Activated gamma-delta T cell treated with anti-CD3 and anti-CD28 coated beads, Interleukin-2, amount 50 U/mL, for 16 hours (primary cell): ENCODE results near the gene PTH2R.
"Not testable (repeated sequence)": the region's sequence is repeated elsewhere in the genome, so short reads cannot be mapped to it uniquely, and the experiment has no call there.

Source experiments
- DNase-seq: peaks from one replicate; pipeline ENCODE4 v3.0.0-alpha.2; 2020; ENCODE audit warnings: low read depth

The PTH2R gene

GRCh38 chr2:208396796-208397195 lies 9.8 kb upstream of the PTH2R start:
- DNase-seq = not testable (repeated sequence)

- DNase-seq = no peak
Measured at GRCh38 chr2:208399201-208399600, 7.4 kb upstream of the PTH2R start.

- DNase-seq = no peak
Measured at GRCh38 chr2:208407667-208408066, 1.1 kb downstream of the PTH2R start.

GRCh38 chr2:208413931-208414330 lies 7.3 kb downstream of the PTH2R start:
- no peak for DNase-seq

- no peak for DNase-seq
Measured at GRCh38 chr2:208415255-208415654, 8.7 kb downstream of the PTH2R start.

- DNase-seq = no peak
Measured at GRCh38 chr2:208415897-208416296, 9.3 kb downstream of the PTH2R start.

- no peak for DNase-seq
Measured at GRCh38 chr2:208426412-208427045, 19.9 kb downstream of the PTH2R start.

GRCh38 chr2:208437755-208438154 lies 31.2 kb downstream of the PTH2R start:
- no peak for DNase-seq

GRCh38 chr2:208440716-208441115 lies 34.1 kb downstream of the PTH2R start:
- no peak for DNase-seq

GRCh38 chr2:208441951-208442350 lies 35.4 kb downstream of the PTH2R start:
- DNase-seq = no peak

GRCh38 chr2:208447447-208447846 lies 40.9 kb downstream of the PTH2R start:
- not testable (repeated sequence) for DNase-seq

GRCh38 chr2:208451061-208451460 lies 44.5 kb downstream of the PTH2R start:
- DNase-seq = no peak

GRCh38 chr2:208454861-208455260 lies 48.3 kb downstream of the PTH2R start:
- no peak for DNase-seq

- DNase-seq = no peak
Measured at GRCh38 chr2:208463721-208464120, 57.1 kb downstream of the PTH2R start.

GRCh38 chr2:208464205-208464604 lies 57.6 kb downstream of the PTH2R start:
- DNase-seq = no peak

- no peak for DNase-seq
Measured at GRCh38 chr2:208466151-208466919, 59.7 kb downstream of the PTH2R start.

GRCh38 chr2:208466920-208467298 lies 60.3 kb downstream of the PTH2R start:
- DNase-seq = no peak

- DNase-seq = no peak
Measured at GRCh38 chr2:208467564-208467963, 61.0 kb downstream of the PTH2R start.

- no peak for DNase-seq
Measured at GRCh38 chr2:208477741-208478140, 71.1 kb downstream of the PTH2R start.

GRCh38 chr2:208479342-208479741 lies 72.8 kb downstream of the PTH2R start:
- DNase-seq = no peak

- DNase-seq = not testable (repeated sequence)
Measured at GRCh38 chr2:208481945-208482344, 75.4 kb downstream of the PTH2R start.

- not testable (repeated sequence) for DNase-seq
Measured at GRCh38 chr2:208482453-208483015, 75.9 kb downstream of the PTH2R start.

- DNase-seq = no peak
Measured at GRCh38 chr2:208485390-208485789, 78.8 kb downstream of the PTH2R start.
